Motor neuron (in vitro differentiated cells): Measurements from ENCODE around the gene HTR4. TPM values are rescaled to one million over a fixed set of nuclear protein-coding genes. Genes with fewer than 3 reads are reported as not detected.
A peak's percentile ranks its signal among the peaks of the same experiment; 100 is the strongest.

Experiments
- ATAC-seq, 8 experiments: fragments of 200-7000 bp; cut with Tn5 transposase; replicated peaks in 6 of 8; 2 replicates each; pipeline ENCODE4 v1.8.0; 2021; ENCODE audit warnings: mild to moderate bottlenecking in 8 of 8, moderate library complexity in 8 of 8
- H3K27ac ChIP-seq, 2 donors: fragments of 250-450 bp; sonication (Bioruptor Pico); 2 replicates each; pipeline ENCODE4 v1.9.0; 2021; ENCODE audit warnings: antibody characterized with exemption in 2 of 2, mild to moderate bottlenecking in 2 of 2, moderate library complexity in 1 of 2
- H3K4me1 ChIP-seq, 2 donors: fragments of 250-450 bp; sonication (Bioruptor Pico); replicated peaks in 1 of 2; 2 replicates each; pipeline ENCODE4 v1.6.1; 2021; ENCODE audit warnings: antibody characterized with exemption in 2 of 2, mild to moderate bottlenecking in 2 of 2, moderate library complexity in 1 of 2
- H3K4me3 ChIP-seq, 5 donors: fragments of 250-450 bp; sonication (Bioruptor Pico); 2 replicates each; pipeline ENCODE4 v1.9.0; 2021; ENCODE audit warnings: antibody characterized with exemption in 5 of 5, mild to moderate bottlenecking in 5 of 5, moderate library complexity in 4 of 5
- WGBS, 10 experiments: fragments of 450-650 bp; shearing (Covaris generic); methylation state at CpG; one replicate each; pipeline ENCODE4 v1.0.0; 2022; 5-methylcytosine and 5-hydroxymethylcytosine counted together
- in situ Hi-C, 9 experiments: fragments of 400-800 bp; cut with MboI; loops; one replicate each; pipeline ENCODE4 v1.15.0; 2021; ENCODE audit warnings: low sequenced_read_pairs in 9 of 9, low pct_unique_long_range_greater_than_20kb in 2 of 9; ENCODE audit not compliant: unreplicated experiment in 9 of 9
- total RNA-seq, 8 experiments: library from RNA; unstranded; fragments of 300-600 nt; gene quantifications; 2 replicates each; pipeline versions ENCODE4 v1.2.3 to v1.2.4, GENCODE V29; 2022

The HTR4 gene
- total RNA-seq, 8 experiments from 2014 or later: 0.13 to 0.81 (median 0.19) TPM; not detected in 2

- 0 to 73% (median 63%) methylated on average over 1 of the region's 1 CpG; no CpG with 5 or more reads in 7 of the 10 experiments for WGBS, 10 experiments
- in situ Hi-C loops: no loop called here
- Histone ChIP-seq H3K4me1 (no peaks in the 10 kb centered on the region), H3K27ac (no peak overlapping the region), H3K4me3 (no peak overlapping the region)
- no peak for ATAC-seq
Measured at GRCh38 chr5:148651528-148651927, 2.8 kb downstream of the HTR4 start.

- ATAC-seq: no peak
- H3K27ac ChIP-seq: no peak overlapping the region
- in situ Hi-C loops: no loop called here
- no peak overlapping the region for H3K4me3 ChIP-seq
- H3K4me1 ChIP-seq: no peaks in the 10 kb centered on the region
Measured at GRCh38 chr5:148645527-148645926, 8.8 kb downstream of the HTR4 start.

- 0 to 100% (median 68%) methylated on average over 1 to 4 of the region's 4 CpGs; no CpG with 5 or more reads in 2 of the 10 experiments for WGBS, 10 experiments
- Histone ChIP-seq H3K27ac (no peak overlapping the region), H3K4me1 (no peaks in the 10 kb centered on the region), H3K4me3 (no peak overlapping the region)
- no peak for ATAC-seq
- in situ Hi-C loops: no loop called here
Measured at GRCh38 chr5:148641735-148642134, 12.6 kb downstream of the HTR4 start.

- Histone ChIP-seq H3K4me3 (no peak overlapping the region), H3K27ac (no peak overlapping the region), H3K4me1 (no peaks in the 10 kb centered on the region)
- ATAC-seq: no peak
- in situ Hi-C loops: no loop called here
Measured at GRCh38 chr5:148640471-148640870, 13.9 kb downstream of the HTR4 start.

GRCh38 chr5:148639081-148639480 lies 15.2 kb downstream of the HTR4 start:
- WGBS, 10 experiments: 50 to 100% (median 83%) methylated on average over 1 to 2 of the region's 2 CpGs; no CpG with 5 or more reads in 5 of the 10 experiments
- no peak for ATAC-seq

GRCh38 chr5:148636353-148636752 lies 18.0 kb downstream of the HTR4 start:
- no peak for ATAC-seq
- WGBS, 10 experiments: 0 to 100% (median 69%) methylated on average over 1 to 3 of the region's 3 CpGs
- in situ Hi-C loops: no loop called here

More at GRCh38 chr5:148639081-148639480, 15.2 kb downstream of the HTR4 start:
- H3K4me3 ChIP-seq: no peak overlapping the region
- H3K27ac ChIP-seq: no peak overlapping the region
- no peaks in the 10 kb centered on the region for H3K4me1 ChIP-seq
- in situ Hi-C loops: no loop called here

GRCh38 chr5:148635321-148636083 lies 18.8 kb downstream of the HTR4 start:
- no peak for ATAC-seq
- Histone ChIP-seq H3K4me3 (no peak overlapping the region), H3K4me1 (no peaks in the 10 kb centered on the region), H3K27ac (no peak overlapping the region)
- in situ Hi-C loops: no loop called here
- 0 to 86% (median 17%) methylated on average over 1 of the region's 1 CpG; no CpG with 5 or more reads in 4 of the 10 experiments for WGBS, 10 experiments

More at GRCh38 chr5:148636353-148636752, 18.0 kb downstream of the HTR4 start:
- Histone ChIP-seq H3K4me3 (no peak overlapping the region), H3K27ac (no peak overlapping the region), H3K4me1 (no peaks in the 10 kb centered on the region)

GRCh38 chr5:148633067-148633377 lies 21.3 kb downstream of the HTR4 start:
- in situ Hi-C loops: no loop called here
- no peak overlapping the region for H3K27ac ChIP-seq
- H3K4me1 ChIP-seq: no peaks in the 10 kb centered on the region
- no peak for ATAC-seq
- 13 to 100% (median 38%) methylated on average over 1 of the region's 1 CpG; no CpG with 5 or more reads in 3 of the 10 experiments for WGBS, 10 experiments
- H3K4me3 ChIP-seq: no peak overlapping the region

GRCh38 chr5:148632255-148633066 lies 21.9 kb downstream of the HTR4 start:
- 4 to 93% (median 66%) methylated on average over 3 to 8 of the region's 8 CpGs for WGBS, 10 experiments
- no peak overlapping the region for H3K4me3 ChIP-seq
- in situ Hi-C loops: no loop called here
- ATAC-seq: no peak
- H3K27ac ChIP-seq: no peak overlapping the region
- H3K4me1 ChIP-seq: no peaks in the 10 kb centered on the region

- ATAC-seq: no peak
- in situ Hi-C loops: no loop called here
- Histone ChIP-seq H3K4me3 (no peak overlapping the region), H3K27ac (no peak overlapping the region), H3K4me1 (no peaks in the 10 kb centered on the region)
- 0 to 93% (median 44%) methylated on average over 1 to 5 of the region's 5 CpGs for WGBS, 10 experiments
Measured at GRCh38 chr5:148626986-148627385, 27.3 kb downstream of the HTR4 start.

- 16 to 100% (median 89%) methylated on average over 1 to 3 of the region's 3 CpGs; no CpG with 5 or more reads in 1 of the 10 experiments for whole genome bisulfite sequencing, 10 experiments
- no peak overlapping the region for H3K27ac ChIP-seq
- ATAC-seq: peak in 2 of 8 experiments; percentile 18 to 36
- no peak overlapping the region for H3K4me3 ChIP-seq
- no peaks in the 10 kb centered on the region for H3K4me1 ChIP-seq
- in situ Hi-C loops: no loop called here
Measured at GRCh38 chr5:148626081-148626613, 28.2 kb downstream of the HTR4 start.

- H3K4me3 ChIP-seq: no peak overlapping the region
- in situ Hi-C loops: no loop called here
- no peaks in the 10 kb centered on the region for H3K4me1 ChIP-seq
- 0 to 100% (median 100%) methylated on average over 1 to 2 of the region's 2 CpGs; no CpG with 5 or more reads in 5 of the 10 experiments for WGBS, 10 experiments
- H3K27ac ChIP-seq: no peak overlapping the region
- no peak for ATAC-seq
Measured at GRCh38 chr5:148625250-148625649, 29.1 kb downstream of the HTR4 start.

- peak in 2 of 8 experiments; percentile 37 to 65 for ATAC-seq
- Histone ChIP-seq H3K4me3 (no peak overlapping the region), H3K27ac (no peak overlapping the region), H3K4me1 (no peaks in the 10 kb centered on the region)
- in situ Hi-C loops: no loop called here
- WGBS, 10 experiments: 36 to 100% (median 83%) methylated on average over 1 to 7 of the region's 7 CpGs; no CpG with 5 or more reads in 1 of the 10 experiments
Measured at GRCh38 chr5:148623741-148624140, 30.6 kb downstream of the HTR4 start.
